ENCODE data around the gene POMP.
A peak's percentile ranks its signal among the peaks of the same experiment; 100 is the strongest.
"Not testable (repeated sequence)": the region's sequence is repeated elsewhere in the genome, so short reads cannot be mapped to it uniquely, and the experiment has no call there.

The POMP gene

GRCh38 chr13:28693605-28694491 is 34.9 kb downstream of the POMP start:
- not testable (repeated sequence) for DNase-seq (ENCODE audit: low read depth in 2 of 2)

GRCh38 chr13:28697441-28697840 is 38.5 kb downstream of the POMP start:
- no peak for DNase-seq (ENCODE audit: low read depth in 2 of 2)

- DNase-seq (ENCODE audit: low read depth in 2 of 2) = no peak
Observed at GRCh38 chr13:28699246-28699645, 40.3 kb downstream of the POMP start.

- no peak for DNase-seq (ENCODE audit: low read depth in 2 of 2)
Observed at GRCh38 chr13:28704282-28704681, 45.4 kb downstream of the POMP start.

GRCh38 chr13:28704919-28705318 is 46.0 kb downstream of the POMP start:
- DNase-seq (ENCODE audit: low read depth in 2 of 2) = no peak

GRCh38 chr13:28705461-28706083 is 46.6 kb downstream of the POMP start:
- DNase-seq (ENCODE audit: low read depth in 2 of 2) = no peak

GRCh38 chr13:28707629-28708427 is 48.9 kb downstream of the POMP start:
- no peak for DNase-seq (ENCODE audit: low read depth in 2 of 2)

- no peak for DNase-seq (ENCODE audit: low read depth in 2 of 2)
Observed at GRCh38 chr13:28710161-28710560, 51.2 kb downstream of the POMP start.

- no peak for DNase-seq (ENCODE audit: low read depth in 2 of 2)
Observed at GRCh38 chr13:28714651-28715050, 55.7 kb downstream of the POMP start.

GRCh38 chr13:28716511-28716910 is 57.6 kb downstream of the POMP start:
- DNase-seq (ENCODE audit: low read depth in 2 of 2) = no peak

GRCh38 chr13:28717170-28717569 is 58.2 kb downstream of the POMP start:
- no peak for DNase-seq (ENCODE audit: low read depth in 2 of 2)

GRCh38 chr13:28718196-28718542 is 59.2 kb downstream of the POMP start:
- no peak for DNase-seq (ENCODE audit: low read depth in 2 of 2)

GRCh38 chr13:28718543-28719226 is 59.8 kb downstream of the POMP start, which contains the start of gene SLC46A3:
SLC46A3 (minus strand) TSS chr13:28718970; CDS start chr13:28717998, 972 bp downstream.
- peak; percentile 93 to 97 for DNase-seq (ENCODE audit: low read depth in 2 of 2)

- no peak for DNase-seq (ENCODE audit: low read depth in 2 of 2)
Observed at GRCh38 chr13:28719227-28720055, 60.5 kb downstream of the POMP start.

GRCh38 chr13:28723806-28724205 is 64.9 kb downstream of the POMP start:
- DNase-seq (ENCODE audit: low read depth in 2 of 2) = no peak

GRCh38 chr13:28725046-28725610 is 66.2 kb downstream of the POMP start:
- DNase-seq (ENCODE audit: low read depth in 2 of 2) = no peak
